BE2C (cell line): Measurements from ENCODE around the gene OR4E1.

Source experiments
- DNase-seq: peaks from one replicate; pipeline ENCODE4 v3.0.0-alpha.2; 2020
- H3K27me3 ChIP-seq: fragments of 250-450 bp; sonication (Bioruptor Pico); 2 replicates; pipeline ENCODE4 v1.5.1; 2020; ENCODE audit warnings: mild to moderate bottlenecking
- H3K36me3 ChIP-seq: fragments of 250-450 bp; sonication (Bioruptor Pico); 2 replicates; pipeline ENCODE4 v1.5.1; 2020; ENCODE audit warnings: mild to moderate bottlenecking
- H3K4me1 ChIP-seq: fragments of 250-450 bp; sonication (Bioruptor Pico); 2 replicates; pipeline ENCODE4 v1.5.1; 2020
- H3K4me3 ChIP-seq: 2 replicates; pipeline ENCODE4 v1.5.1; 2011; ENCODE audit warnings: low read depth, low read length
- H3K9me3 ChIP-seq: fragments of 250-450 bp; sonication (Bioruptor Pico); 2 replicates; pipeline ENCODE4 v1.5.1; 2020
- CTCF ChIP-seq: IDR thresholded peaks from 2 replicates; pipeline ENCODE4 v1.5.1; 2012; ENCODE audit warnings: mild to moderate bottlenecking, low read depth, low read length

Gene OR4E1

GRCh38 chr14:21668377-21668776 lies 5.2 kb downstream of the OR4E1 start:
- Histone ChIP-seq H3K36me3 (no peaks in the 10 kb centered on the region), H3K9me3 (no peaks in the 10 kb centered on the region), H3K27me3 (peaks cover 17% of the 10 kb centered on the region; the same call in 1 of the 2 replicates), H3K4me3 (no peak overlapping the region), H3K4me1 (no peaks in the 10 kb centered on the region)
- DNase-seq: no peak
- no peak for TF ChIP-seq CTCF

GRCh38 chr14:21656980-21657379 lies 16.6 kb downstream of the OR4E1 start:
- Histone ChIP-seq H3K4me1 (no peaks in the 10 kb centered on the region), H3K27me3 (peaks cover 14% of the 10 kb centered on the region), H3K4me3 (no peak overlapping the region), H3K9me3 (no peaks in the 10 kb centered on the region), H3K36me3 (no peaks in the 10 kb centered on the region)
- TF ChIP-seq CTCF: no peak
- no peak for DNase-seq

- Histone ChIP-seq H3K4me3 (no peak overlapping the region), H3K36me3 (no peaks in the 10 kb centered on the region), H3K9me3 (no peaks in the 10 kb centered on the region), H3K4me1 (no peaks in the 10 kb centered on the region), H3K27me3 (peaks cover 12% of the 10 kb centered on the region)
- no peak for DNase-seq
- TF ChIP-seq CTCF: no peak
These were observed 19.4 kb downstream of the OR4E1 start for GRCh38 chr14:21654215-21654614.

GRCh38 chr14:21653331-21653885 lies 20.2 kb downstream of the OR4E1 start, which contains the start of gene OR4E2:
Gene OR4E2 (plus strand): TSS chr14:21653835. CDS start chr14:21665083, 11,248 bp downstream.
- Histone ChIP-seq H3K4me3 (no peak within 1 kb of the TSS), H3K9me3 (no peaks in the 10 kb centered on the region), H3K4me1 (no peaks in the 10 kb centered on the region), H3K36me3 (no peaks in the 10 kb centered on the region), H3K27me3 (peaks cover 12% of the 10 kb centered on the region)
- no peak for TF ChIP-seq CTCF
- DNase-seq: no peak

GRCh38 chr14:21652209-21652808 lies 21.3 kb downstream of the OR4E1 start:
- TF ChIP-seq CTCF: no peak
- Histone ChIP-seq H3K9me3 (no peaks in the 10 kb centered on the region), H3K4me1 (no peaks in the 10 kb centered on the region), H3K4me3 (no peak overlapping the region), H3K27me3 (peaks cover 13% of the 10 kb centered on the region; the same call in 1 of the 2 replicates), H3K36me3 (no peaks in the 10 kb centered on the region)
- DNase-seq: no peak

- peaks cover 9% of the 10 kb centered on the region; the same call in 1 of the 2 replicates for H3K27me3 ChIP-seq
- no peaks in the 10 kb centered on the region for H3K36me3 ChIP-seq
- H3K4me3 ChIP-seq: no peak overlapping the region
- no peaks in the 10 kb centered on the region for H3K9me3 ChIP-seq
- H3K4me1 ChIP-seq: no peaks in the 10 kb centered on the region
- TF ChIP-seq CTCF: no peak
- DNase-seq: no peak
These were observed 26.2 kb downstream of the OR4E1 start for GRCh38 chr14:21647380-21647779.
